ENCODE data around the gene CCR5AS.
A peak's percentile ranks its signal among the peaks of the same experiment; 100 is the strongest.

CCR5AS gene

DNA sequence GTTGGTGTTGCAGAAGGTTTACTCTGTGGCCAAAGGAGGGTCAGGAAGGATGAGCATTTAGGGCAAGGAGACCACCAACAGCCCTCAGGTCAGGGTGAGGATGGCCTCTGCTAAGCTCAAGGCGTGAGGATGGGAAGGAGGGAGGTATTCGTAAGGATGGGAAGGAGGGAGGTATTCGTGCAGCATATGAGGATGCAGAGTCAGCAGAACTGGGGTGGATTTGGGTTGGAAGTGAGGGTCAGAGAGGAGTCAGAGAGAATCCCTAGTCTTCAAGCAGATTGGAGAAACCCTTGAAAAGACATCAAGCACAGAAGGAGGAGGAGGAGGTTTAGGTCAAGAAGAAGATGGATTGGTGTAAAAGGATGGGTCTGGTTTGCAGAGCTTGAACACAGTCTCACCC lies 32.1 kb downstream of the CCR5AS start:
- Histone ChIP-seq H3K27me3 (no peaks in the 10 kb centered on the region), H3K36me3 (no peaks in the 10 kb centered on the region), H3K9me3 (no peaks in the 10 kb centered on the region), H3K27ac (no peak overlapping the region), H3K4me1 (no peaks in the 10 kb centered on the region), H3K4me3 (no peak overlapping the region)
- 82 to 90% methylated on average over 3 of the region's 3 CpGs for WGBS, 2 donors
- intact Hi-C loops (cut with DNase I): loop anchor here (5.0 to 10.0 kb wide), 2 partner anchors 290 to 437 kb away; no protein-coding TSS in a partner anchor
- no peak for DNase-seq
- no peak for TF ChIP-seq EP300 (IDR thresholded peaks at IDR 0.05)
- TF ChIP-seq POLR2A (IDR thresholded peaks at IDR 0.05): no peak
- TF ChIP-seq, protein P1, sequence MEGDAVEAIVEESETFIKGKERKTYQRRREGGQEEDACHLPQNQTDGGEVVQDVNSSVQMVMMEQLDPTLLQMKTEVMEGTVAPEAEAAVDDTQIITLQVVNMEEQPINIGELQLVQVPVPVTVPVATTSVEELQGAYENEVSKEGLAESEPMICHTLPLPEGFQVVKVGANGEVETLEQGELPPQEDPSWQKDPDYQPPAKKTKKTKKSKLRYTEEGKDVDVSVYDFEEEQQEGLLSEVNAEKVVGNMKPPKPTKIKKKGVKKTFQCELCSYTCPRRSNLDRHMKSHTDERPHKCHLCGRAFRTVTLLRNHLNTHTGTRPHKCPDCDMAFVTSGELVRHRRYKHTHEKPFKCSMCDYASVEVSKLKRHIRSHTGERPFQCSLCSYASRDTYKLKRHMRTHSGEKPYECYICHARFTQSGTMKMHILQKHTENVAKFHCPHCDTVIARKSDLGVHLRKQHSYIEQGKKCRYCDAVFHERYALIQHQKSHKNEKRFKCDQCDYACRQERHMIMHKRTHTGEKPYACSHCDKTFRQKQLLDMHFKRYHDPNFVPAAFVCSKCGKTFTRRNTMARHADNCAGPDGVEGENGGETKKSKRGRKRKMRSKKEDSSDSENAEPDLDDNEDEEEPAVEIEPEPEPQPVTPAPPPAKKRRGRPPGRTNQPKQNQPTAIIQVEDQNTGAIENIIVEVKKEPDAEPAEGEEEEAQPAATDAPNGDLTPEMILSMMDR (IDR thresholded peaks at IDR 0.05): no peak
- no peak for TF ChIP-seq POLR2AphosphoS5 (IDR thresholded peaks at IDR 0.05)

GRCh38 chr3:46372492-46373359 lies 34.1 kb downstream of the CCR5AS start:
- H3K4me1 ChIP-seq: no peaks in the 10 kb centered on the region
- TF ChIP-seq, protein P1 (IDR thresholded peaks at IDR 0.05): peak in 1 of 4 experiments; percentile 22
- no peak for TF ChIP-seq POLR2AphosphoS5 (IDR thresholded peaks at IDR 0.05)
- intact Hi-C loops (cut with DNase I): loop anchor here (5.0 to 10.0 kb wide), 2 partner anchors 288 to 435 kb away; no protein-coding TSS in a partner anchor
- H3K36me3 ChIP-seq: no peaks in the 10 kb centered on the region
- H3K4me3 ChIP-seq: no peak overlapping the region
- 86 to 92% methylated on average over 9 of the region's 9 CpGs for WGBS, 2 donors
- H3K27me3 ChIP-seq: no peaks in the 10 kb centered on the region
- H3K9me3 ChIP-seq: no peaks in the 10 kb centered on the region
- no peak for DNase-seq
- no peak overlapping the region for H3K27ac ChIP-seq

GRCh38 chr3:46371519-46372340 lies 35.1 kb downstream of the CCR5AS start:
- Histone ChIP-seq H3K4me3 (no peak overlapping the region), H3K4me1 (no peaks in the 10 kb centered on the region), H3K27me3 (peaks cover 0 to 4% (median 0%) of the 10 kb centered on the region in 3 donors), H3K9me3 (no peaks in the 10 kb centered on the region), H3K36me3 (no peaks in the 10 kb centered on the region), H3K27ac (no peak overlapping the region)
- no peak for DNase-seq
- 70 to 87% methylated on average over 10 of the region's 10 CpGs for WGBS, 2 donors
- TF ChIP-seq POLR2AphosphoS5 (IDR thresholded peaks at IDR 0.05) (no peak), POLR2A (IDR thresholded peaks at IDR 0.05) (no peak), EP300 (IDR thresholded peaks at IDR 0.05) (no peak)
- TF ChIP-seq, protein P1 (IDR thresholded peaks at IDR 0.05): no peak
- intact Hi-C loops (cut with DNase I): loop anchor here (5.0 to 10.0 kb wide), 2 partner anchors 287 to 434 kb away; no protein-coding TSS in a partner anchor

DNA sequence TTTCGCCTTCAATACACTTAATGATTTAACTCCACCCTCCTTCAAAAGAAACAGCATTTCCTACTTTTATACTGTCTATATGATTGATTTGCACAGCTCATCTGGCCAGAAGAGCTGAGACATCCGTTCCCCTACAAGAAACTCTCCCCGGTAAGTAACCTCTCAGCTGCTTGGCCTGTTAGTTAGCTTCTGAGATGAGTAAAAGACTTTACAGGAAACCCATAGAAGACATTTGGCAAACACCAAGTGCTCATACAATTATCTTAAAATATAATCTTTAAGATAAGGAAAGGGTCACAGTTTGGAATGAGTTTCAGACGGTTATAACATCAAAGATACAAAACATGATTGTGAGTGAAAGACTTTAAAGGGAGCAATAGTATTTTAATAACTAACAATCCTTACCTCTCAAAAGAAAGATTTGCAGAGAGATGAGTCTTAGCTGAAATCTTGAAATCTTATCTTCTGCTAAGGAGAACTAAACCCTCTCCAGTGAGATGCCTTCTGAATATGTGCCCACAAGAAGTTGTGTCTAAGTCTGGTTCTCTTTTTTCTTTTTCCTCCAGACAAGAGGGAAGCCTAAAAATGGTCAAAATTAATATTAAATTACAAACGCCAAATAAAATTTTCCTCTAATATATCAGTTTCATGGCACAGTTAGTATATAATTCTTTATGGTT lies 35.9 kb downstream of the CCR5AS start, which contains the start of gene CCR5:
Gene CCR5 (plus strand): TSS at position 108 of the 680 bp plus-strand sequence. CDS start 1,957 bp downstream, outside the sequence.
- intact Hi-C loops (cut with DNase I): loop anchor here (5.0 to 10.0 kb wide), 2 partner anchors 286 to 434 kb away; no protein-coding TSS in a partner anchor
- peak within 1 kb of the TSS in 1 of 4 donors; percentile 19 for H3K27ac ChIP-seq
- H3K36me3 ChIP-seq: no peaks in the 10 kb centered on the region

More for the DNA sequence above, 35.9 kb downstream of the CCR5AS start, which contains the start of gene CCR5:
- no peak for DNase-seq
- no peaks in the 10 kb centered on the region for H3K9me3 ChIP-seq
- no peaks in the 10 kb centered on the region for H3K4me1 ChIP-seq
- H3K4me3 ChIP-seq: peak within 1 kb of the TSS in 2 of 4 donors; percentile 3 to 16
- 33 to 45% methylated on average over 5 of the region's 5 CpGs for WGBS, 2 donors
- H3K27me3 ChIP-seq: peaks cover 0 to 6% (median 0%) of the 10 kb centered on the region in 3 donors
- TF ChIP-seq POLR2AphosphoS5 (IDR thresholded peaks at IDR 0.05) (no peak), EP300 (IDR thresholded peaks at IDR 0.05) (no peak), POLR2A (IDR thresholded peaks at IDR 0.05) (no peak)
- TF ChIP-seq, protein P1 (IDR thresholded peaks at IDR 0.05): no peak
